Measurements from ENCODE around the gene OR1J2. TPM values are rescaled to one million over a fixed set of nuclear protein-coding genes. Genes with fewer than 3 reads are reported as not detected.

Gene OR1J2
- total and polyA plus RNA-seq, 7 experiments from 2014 or later = 0.66 to 0.69 TPM; not detected in 5

GRCh38 chr9:122475717-122476116 lies 34.9 kb upstream of the OR1J2 start:
- ATAC-seq (no peak), DNase-seq (no peak)
- Mint-ChIP-seq H3K4me3 (no peak overlapping the region), H3K27me3 (peaks cover 0 to 33% (median 5%) of the 10 kb centered on the region in 5 donors), H3K4me1 (no peaks in the 10 kb centered on the region), H3K27ac (no peak overlapping the region), H3K9me3 (no peaks in the 10 kb centered on the region), H3K36me3 (no peaks in the 10 kb centered on the region)
- no peaks in the 10 kb centered on the region for H3K9me3 ChIP-seq (ENCODE audit: control insufficient read depth in 2 of 3, low read length in 3 of 3)
- ChIA-PET POLR2A (no interaction called here), CTCF (interaction anchor here (2.0 kb wide), 1 partner anchor 10 kb away, joined by 6 read pairs; no protein-coding TSS in a partner anchor)
- H3K4me3 ChIP-seq (ENCODE audit: low read length) = no peak overlapping the region
- H3K27me3 ChIP-seq (ENCODE audit: control insufficient read depth in 2 of 2, insufficient read depth in 2 of 2, low read length in 2 of 2) = no peaks in the 10 kb centered on the region
- no peak overlapping the region for H3K27ac ChIP-seq (ENCODE audit: low read depth, low read length)
- no peaks in the 10 kb centered on the region for H3K4me1 ChIP-seq (ENCODE audit: control insufficient read depth in 2 of 2, insufficient read depth in 2 of 2, low read length in 2 of 2)
- no peaks in the 10 kb centered on the region for H3K36me3 ChIP-seq (ENCODE audit: control insufficient read depth in 2 of 3, insufficient read depth in 3 of 3, low read length in 3 of 3)
- intact Hi-C loops (cut with micrococcal nuclease) = no loop called here

GRCh38 chr9:122477346-122477745 lies 33.3 kb upstream of the OR1J2 start:
- no peak overlapping the region for H3K27ac Mint-ChIP-seq
- H3K27me3 ChIP-seq (ENCODE audit: control insufficient read depth in 2 of 2, insufficient read depth in 2 of 2, low read length in 2 of 2) = no peaks in the 10 kb centered on the region
- POLR2A ChIA-PET = no interaction called here
- CTCF ChIA-PET = no interaction called here
- H3K36me3 Mint-ChIP-seq = no peaks in the 10 kb centered on the region
- no peaks in the 10 kb centered on the region for H3K36me3 ChIP-seq (ENCODE audit: control insufficient read depth in 2 of 3, insufficient read depth in 3 of 3, low read length in 3 of 3)
- intact Hi-C loops (cut with micrococcal nuclease) = no loop called here
- no peaks in the 10 kb centered on the region for H3K9me3 ChIP-seq (ENCODE audit: control insufficient read depth in 2 of 3, low read length in 3 of 3)
- H3K4me3 Mint-ChIP-seq = no peak overlapping the region
- ATAC-seq (no peak), DNase-seq (no peak)
- H3K9me3 Mint-ChIP-seq = no peaks in the 10 kb centered on the region
- peaks cover 0 to 47% (median 9%) of the 10 kb centered on the region in 5 donors for H3K27me3 Mint-ChIP-seq
- no peaks in the 10 kb centered on the region for H3K4me1 ChIP-seq (ENCODE audit: control insufficient read depth in 2 of 2, insufficient read depth in 2 of 2, low read length in 2 of 2)
- H3K27ac ChIP-seq (ENCODE audit: low read depth, low read length) = no peak overlapping the region
- H3K4me3 ChIP-seq (ENCODE audit: low read length) = no peak overlapping the region
- no peaks in the 10 kb centered on the region for H3K4me1 Mint-ChIP-seq

DNA sequence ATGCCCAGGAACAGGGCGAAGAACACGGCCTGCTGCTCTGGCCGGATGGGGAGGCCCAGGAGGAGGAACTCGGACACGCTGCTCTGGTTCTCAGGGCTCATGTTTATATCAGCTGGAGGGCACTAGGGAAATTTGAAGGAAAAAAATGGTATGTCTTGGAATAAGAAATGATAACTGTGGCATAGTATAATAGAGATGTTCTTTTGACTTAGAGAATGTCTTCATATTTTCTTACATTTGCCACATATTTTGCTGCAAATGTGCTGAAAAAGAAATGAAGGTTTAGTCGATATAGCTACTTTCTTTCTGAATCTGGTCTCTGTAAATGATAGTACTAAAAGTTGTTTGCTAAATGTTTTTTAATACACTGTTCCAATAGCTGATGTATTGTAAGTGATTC lies 32.8 kb upstream of the OR1J2 start, which contains the start of gene OR1J1:
TSS of gene OR1J1 (minus strand) at position 101 of the 400 bp plus-strand sequence. CDS start at position 101, 0 bp downstream.
- no peak within 1 kb of the TSS for H3K4me3 ChIP-seq (ENCODE audit: low read length)
- no peaks in the 10 kb centered on the region for H3K36me3 ChIP-seq (ENCODE audit: control insufficient read depth in 2 of 3, insufficient read depth in 3 of 3, low read length in 3 of 3)
- H3K4me1 ChIP-seq (ENCODE audit: control insufficient read depth in 2 of 2, insufficient read depth in 2 of 2, low read length in 2 of 2) = no peaks in the 10 kb centered on the region
- intact Hi-C loops (cut with micrococcal nuclease) = no loop called here
- Mint-ChIP-seq H3K36me3 (no peaks in the 10 kb centered on the region), H3K9me3 (no peaks in the 10 kb centered on the region), H3K4me1 (no peaks in the 10 kb centered on the region), H3K27me3 (peaks cover 0 to 52% (median 11%) of the 10 kb centered on the region in 5 donors), H3K27ac (peak within 1 kb of the TSS in 1 of 9 donors; percentile 3), H3K4me3 (no peak within 1 kb of the TSS)
- no peaks in the 10 kb centered on the region for H3K27me3 ChIP-seq (ENCODE audit: control insufficient read depth in 2 of 2, insufficient read depth in 2 of 2, low read length in 2 of 2)
- H3K9me3 ChIP-seq (ENCODE audit: control insufficient read depth in 2 of 3, low read length in 3 of 3) = no peaks in the 10 kb centered on the region
- no peak within 1 kb of the TSS for H3K27ac ChIP-seq (ENCODE audit: low read depth, low read length)
- ATAC-seq = no peak
- ChIA-PET POLR2A (no interaction called here), CTCF (no interaction called here)
- no peak for DNase-seq

GRCh38 chr9:122479062-122479461 lies 31.5 kb upstream of the OR1J2 start:
- Histone ChIP-seq H3K27ac (ENCODE audit: low read depth, low read length) (no peak overlapping the region), H3K36me3 (ENCODE audit: control insufficient read depth in 2 of 3, insufficient read depth in 3 of 3, low read length in 3 of 3) (no peaks in the 10 kb centered on the region), H3K9me3 (ENCODE audit: control insufficient read depth in 2 of 3, low read length in 3 of 3) (no peaks in the 10 kb centered on the region), H3K4me1 (ENCODE audit: control insufficient read depth in 2 of 2, insufficient read depth in 2 of 2, low read length in 2 of 2) (no peaks in the 10 kb centered on the region), H3K27me3 (ENCODE audit: control insufficient read depth in 2 of 2, insufficient read depth in 2 of 2, low read length in 2 of 2) (no peaks in the 10 kb centered on the region), H3K4me3 (ENCODE audit: low read length) (no peak overlapping the region)
- Mint-ChIP-seq H3K27me3 (peaks cover 0 to 50% (median 11%) of the 10 kb centered on the region in 5 donors), H3K9me3 (no peaks in the 10 kb centered on the region), H3K4me3 (no peak overlapping the region), H3K36me3 (no peaks in the 10 kb centered on the region), H3K4me1 (no peaks in the 10 kb centered on the region), H3K27ac (no peak overlapping the region)
- ATAC-seq (no peak), DNase-seq (no peak)
- ChIA-PET POLR2A (no interaction called here), CTCF (no interaction called here)
- intact Hi-C loops (cut with micrococcal nuclease) = no loop called here

DNA sequence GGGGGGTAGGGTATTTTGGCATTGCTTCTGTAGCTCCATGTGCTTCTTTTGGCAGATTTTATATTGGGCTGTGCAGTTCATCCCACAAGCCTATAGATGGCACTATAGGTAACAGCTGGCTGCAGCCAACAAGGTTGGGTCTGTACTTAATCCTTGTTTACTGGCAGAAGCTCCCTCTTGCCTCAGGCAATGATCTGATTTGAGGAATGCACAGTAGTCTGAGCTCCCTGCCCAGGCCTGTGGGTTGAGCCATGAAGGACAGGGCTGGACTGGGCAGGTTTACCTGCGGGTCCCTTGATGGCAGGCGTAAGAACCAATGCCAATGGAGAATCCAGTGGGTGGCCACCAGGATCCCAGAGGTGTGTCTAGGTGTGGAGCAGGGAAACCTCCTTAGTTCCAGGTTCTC lies 11.7 kb upstream of the OR1J2 start:
- peak; percentile 54 for ATAC-seq
- POLR2A ChIA-PET = no interaction called here

DNA sequence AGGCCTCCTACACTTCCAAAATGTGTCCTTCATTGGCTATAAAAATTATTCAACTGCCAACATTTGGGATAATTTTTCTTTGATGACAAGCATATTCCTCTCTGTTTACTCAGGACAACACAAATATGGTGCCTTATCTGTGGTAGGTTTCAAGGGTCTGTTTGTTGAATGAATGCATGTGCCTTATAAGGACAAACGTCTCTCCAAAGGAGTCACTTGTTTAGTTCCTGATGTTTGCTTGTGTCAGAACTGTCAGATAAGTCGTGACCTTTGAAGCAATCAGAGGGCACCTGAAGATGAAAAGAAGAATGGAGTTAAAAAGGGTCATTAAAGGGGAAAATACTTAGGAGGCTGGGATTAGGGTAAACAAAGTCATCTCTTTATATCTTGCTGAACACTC lies 3.6 kb upstream of the OR1J2 start:
- intact Hi-C loops (cut with micrococcal nuclease) = no loop called here
- no peaks in the 10 kb centered on the region for H3K27me3 ChIP-seq (ENCODE audit: control insufficient read depth in 2 of 2, insufficient read depth in 2 of 2, low read length in 2 of 2)
- H3K9me3 ChIP-seq (ENCODE audit: control insufficient read depth in 2 of 3, low read length in 3 of 3) = no peaks in the 10 kb centered on the region
- Mint-ChIP-seq H3K9me3 (no peaks in the 10 kb centered on the region), H3K27ac (no peak overlapping the region), H3K36me3 (peaks cover 0 to 4% (median 0%) of the 10 kb centered on the region in 5 donors), H3K4me3 (no peak overlapping the region), H3K27me3 (peaks cover 4 to 31% (median 16%) of the 10 kb centered on the region in 5 donors), H3K4me1 (no peaks in the 10 kb centered on the region)
- ChIA-PET POLR2A (no interaction called here), CTCF (no interaction called here)
- H3K27ac ChIP-seq (ENCODE audit: low read depth, low read length) = no peak overlapping the region
- H3K36me3 ChIP-seq (ENCODE audit: control insufficient read depth in 2 of 3, insufficient read depth in 3 of 3, low read length in 3 of 3) = no peaks in the 10 kb centered on the region
- no peak for ATAC-seq
- no peak for DNase-seq
- no peaks in the 10 kb centered on the region for H3K4me1 ChIP-seq (ENCODE audit: control insufficient read depth in 2 of 2, insufficient read depth in 2 of 2, low read length in 2 of 2)
- no peak overlapping the region for H3K4me3 ChIP-seq (ENCODE audit: low read length)

More for the DNA sequence above, 11.7 kb upstream of the OR1J2 start:
- Histone ChIP-seq H3K36me3 (ENCODE audit: control insufficient read depth in 2 of 3, insufficient read depth in 3 of 3, low read length in 3 of 3) (no peaks in the 10 kb centered on the region), H3K27me3 (ENCODE audit: control insufficient read depth in 2 of 2, insufficient read depth in 2 of 2, low read length in 2 of 2) (no peaks in the 10 kb centered on the region), H3K4me1 (ENCODE audit: control insufficient read depth in 2 of 2, insufficient read depth in 2 of 2, low read length in 2 of 2) (no peaks in the 10 kb centered on the region), H3K9me3 (ENCODE audit: control insufficient read depth in 2 of 3, low read length in 3 of 3) (no peaks in the 10 kb centered on the region), H3K27ac (ENCODE audit: low read depth, low read length) (no peak overlapping the region), H3K4me3 (ENCODE audit: low read length) (no peak overlapping the region)
- no peak overlapping the region for H3K27ac Mint-ChIP-seq
- H3K9me3 Mint-ChIP-seq = peaks cover 0 to 25% (median 5%) of the 10 kb centered on the region in 11 donors
- no peak overlapping the region for H3K4me3 Mint-ChIP-seq
- peaks cover 0 to 17% (median 6%) of the 10 kb centered on the region in 5 donors for H3K36me3 Mint-ChIP-seq
- CTCF ChIA-PET = interaction anchor here (0.6 to 1.2 kb wide), 4 partner anchors 16 to 1906 kb away, joined by 3 to 4 read pairs (median 3); no protein-coding TSS in a partner anchor
- DNase-seq = peak in 5 of 9 donors; percentile 2 to 28 (median 4)
- no peaks in the 10 kb centered on the region for H3K4me1 Mint-ChIP-seq
- intact Hi-C loops (cut with micrococcal nuclease) = loop anchor here (1.0 kb wide), 1 partner anchor 311 kb away; no protein-coding TSS in a partner anchor
- H3K27me3 Mint-ChIP-seq = peaks cover 14 to 47% (median 24%) of the 10 kb centered on the region in 5 donors

DNA sequence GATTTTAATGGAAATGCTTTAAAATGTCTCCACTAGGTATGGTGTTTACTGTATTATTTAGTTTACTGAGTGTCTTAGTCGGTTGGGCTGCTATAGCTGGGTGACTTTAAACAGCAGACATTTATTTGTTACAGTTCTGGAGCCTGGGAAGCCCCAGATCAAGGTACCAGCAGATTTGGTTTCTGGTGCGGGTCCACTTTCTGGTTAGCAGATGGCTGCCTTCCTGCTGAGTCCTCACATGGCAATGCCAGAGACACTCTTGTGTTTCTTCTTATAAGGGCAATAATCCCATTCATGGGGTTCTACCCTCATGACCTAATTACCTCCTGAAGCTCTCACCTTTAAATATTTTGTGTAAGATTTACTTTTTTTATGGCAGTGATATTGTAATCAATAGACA lies 7.6 kb downstream of the OR1J2 start:
- H3K4me1 ChIP-seq (ENCODE audit: control insufficient read depth in 2 of 2, insufficient read depth in 2 of 2, low read length in 2 of 2) = no peaks in the 10 kb centered on the region
- DNase-seq (no peak), ATAC-seq (no peak)
- H3K9me3 ChIP-seq (ENCODE audit: control insufficient read depth in 2 of 3, low read length in 3 of 3) = no peaks in the 10 kb centered on the region
- no peaks in the 10 kb centered on the region for H3K36me3 ChIP-seq (ENCODE audit: control insufficient read depth in 2 of 3, insufficient read depth in 3 of 3, low read length in 3 of 3)
- no peak overlapping the region for H3K27ac ChIP-seq (ENCODE audit: low read depth, low read length)
- Mint-ChIP-seq H3K4me3 (no peak overlapping the region), H3K27ac (no peak overlapping the region), H3K9me3 (peaks cover 0 to 3% (median 0%) of the 10 kb centered on the region in 11 donors), H3K36me3 (no peaks in the 10 kb centered on the region), H3K4me1 (no peaks in the 10 kb centered on the region), H3K27me3 (peaks cover 0 to 9% (median 6%) of the 10 kb centered on the region in 5 donors)
- H3K4me3 ChIP-seq (ENCODE audit: low read length) = no peak overlapping the region
- H3K27me3 ChIP-seq (ENCODE audit: control insufficient read depth in 2 of 2, insufficient read depth in 2 of 2, low read length in 2 of 2) = no peaks in the 10 kb centered on the region
- POLR2A ChIA-PET = no interaction called here
- CTCF ChIA-PET = no interaction called here
- intact Hi-C loops (cut with micrococcal nuclease) = no loop called here
